HUES48 (cell line): ENCODE results near the gene NAPEPLD.
"Not testable (repeated sequence)": the region's sequence is repeated elsewhere in the genome, so short reads cannot be mapped to it uniquely, and the experiment has no call there.

Experiments
- H3K27ac ChIP-seq: one replicate; pipeline ENCODE4 v1.7.0; 2013; ENCODE audit warnings: low read depth, low read length, inconsistent platforms
- H3K27me3 ChIP-seq: 2 replicates; pipeline ENCODE4 v1.6.1; 2013; ENCODE audit warnings: mild to moderate bottlenecking, low read length; ENCODE audit not compliant: control insufficient read depth, insufficient read depth
- H3K36me3 ChIP-seq: 2 replicates; pipeline ENCODE4 v1.6.1; 2013; ENCODE audit warnings: low read length; ENCODE audit not compliant: control insufficient read depth, insufficient read depth
- H3K4me1 ChIP-seq: 2 replicates; pipeline ENCODE4 v1.6.1; 2013; ENCODE audit warnings: mild to moderate bottlenecking, low read length; ENCODE audit not compliant: control insufficient read depth, insufficient read depth
- H3K4me3 ChIP-seq: 2 replicates; pipeline ENCODE4 v1.5.1; 2013; ENCODE audit warnings: mild to moderate bottlenecking, low read depth, low read length
- H3K9ac ChIP-seq: 2 replicates; pipeline ENCODE4 v1.6.1; 2013; ENCODE audit warnings: mild to moderate bottlenecking, low read depth, low read length, moderate library complexity
- H3K9me3 ChIP-seq: 2 replicates; pipeline ENCODE4 v1.6.1; 2013; ENCODE audit warnings: low read length; ENCODE audit not compliant: control insufficient read depth, insufficient read depth

NAPEPLD gene

GRCh38 chr7:103101543-103101942 is 47.4 kb downstream of the NAPEPLD start:
- Histone ChIP-seq H3K27ac (no peak overlapping the region), H3K9me3 (no peaks in the 10 kb centered on the region), H3K4me1 (peaks cover 8% of the 10 kb centered on the region), H3K9ac (no peak overlapping the region), H3K4me3 (no peak overlapping the region), H3K36me3 (peaks cover 28% of the 10 kb centered on the region), H3K27me3 (no peaks in the 10 kb centered on the region)

- no peaks in the 10 kb centered on the region for H3K27me3 ChIP-seq
- H3K9ac ChIP-seq = no peak overlapping the region
Measured at GRCh38 chr7:103100348-103100747, 48.6 kb downstream of the NAPEPLD start.

GRCh38 chr7:103097041-103097440 is 51.9 kb downstream of the NAPEPLD start:
- no peak overlapping the region for H3K4me3 ChIP-seq
- H3K36me3 ChIP-seq = peaks cover 49% of the 10 kb centered on the region
- no peaks in the 10 kb centered on the region for H3K4me1 ChIP-seq
- no peak overlapping the region for H3K9ac ChIP-seq
- H3K27ac ChIP-seq = no peak overlapping the region
- H3K27me3 ChIP-seq = no peaks in the 10 kb centered on the region
- no peaks in the 10 kb centered on the region for H3K9me3 ChIP-seq

More at GRCh38 chr7:103100348-103100747, 48.6 kb downstream of the NAPEPLD start:
- H3K4me1 ChIP-seq = no peaks in the 10 kb centered on the region
- H3K36me3 ChIP-seq = peaks cover 32% of the 10 kb centered on the region
- H3K9me3 ChIP-seq = no peaks in the 10 kb centered on the region
- no peak overlapping the region for H3K4me3 ChIP-seq
- no peak overlapping the region for H3K27ac ChIP-seq

GRCh38 chr7:103095558-103095957 is 53.3 kb downstream of the NAPEPLD start:
- H3K36me3 ChIP-seq = peaks cover 47% of the 10 kb centered on the region
- H3K4me3 ChIP-seq = not testable (repeated sequence)

GRCh38 chr7:103094102-103094501 is 54.8 kb downstream of the NAPEPLD start:
- Histone ChIP-seq H3K27me3 (no peaks in the 10 kb centered on the region), H3K4me1 (no peaks in the 10 kb centered on the region), H3K4me3 (no peak overlapping the region), H3K27ac (no peak overlapping the region), H3K36me3 (peaks cover 57% of the 10 kb centered on the region), H3K9ac (no peak overlapping the region), H3K9me3 (no peaks in the 10 kb centered on the region)

More at GRCh38 chr7:103095558-103095957, 53.3 kb downstream of the NAPEPLD start:
- not testable (repeated sequence) for H3K4me1 ChIP-seq, H3K9me3 ChIP-seq, H3K9ac ChIP-seq, H3K27me3 ChIP-seq, H3K27ac ChIP-seq

- H3K9ac ChIP-seq = no peak overlapping the region
- H3K4me3 ChIP-seq = no peak overlapping the region
- H3K27me3 ChIP-seq = no peaks in the 10 kb centered on the region
- H3K36me3 ChIP-seq = peaks cover 64% of the 10 kb centered on the region
- no peaks in the 10 kb centered on the region for H3K9me3 ChIP-seq
- H3K27ac ChIP-seq = no peak overlapping the region
- no peaks in the 10 kb centered on the region for H3K4me1 ChIP-seq
Measured at GRCh38 chr7:103093429-103093828, 55.5 kb downstream of the NAPEPLD start.

- not testable (repeated sequence) for H3K27ac ChIP-seq, H3K4me1 ChIP-seq, H3K9me3 ChIP-seq, H3K4me3 ChIP-seq, H3K9ac ChIP-seq, H3K27me3 ChIP-seq
- peaks cover 68% of the 10 kb centered on the region for H3K36me3 ChIP-seq
Measured at GRCh38 chr7:103092321-103092720, 56.6 kb downstream of the NAPEPLD start.

- Histone ChIP-seq H3K27me3 (no peaks in the 10 kb centered on the region), H3K27ac (no peak overlapping the region), H3K4me1 (peaks cover 14% of the 10 kb centered on the region), H3K36me3 (peaks cover 47% of the 10 kb centered on the region), H3K9me3 (no peaks in the 10 kb centered on the region), H3K9ac (no peak overlapping the region), H3K4me3 (no peak overlapping the region)
Measured at GRCh38 chr7:103083210-103083609, 65.7 kb downstream of the NAPEPLD start.

GRCh38 chr7:103082497-103082896 is 66.4 kb downstream of the NAPEPLD start:
- Histone ChIP-seq H3K9ac (no peak overlapping the region; the same call in 1 of the 2 replicates), H3K9me3 (no peaks in the 10 kb centered on the region), H3K27ac (no peak overlapping the region), H3K4me3 (no peak overlapping the region), H3K27me3 (no peaks in the 10 kb centered on the region), H3K36me3 (peaks cover 40% of the 10 kb centered on the region), H3K4me1 (peaks cover 14% of the 10 kb centered on the region)

GRCh38 chr7:103080923-103081322 is 68.0 kb downstream of the NAPEPLD start:
- Histone ChIP-seq H3K4me3 (no peak overlapping the region), H3K9me3 (no peaks in the 10 kb centered on the region), H3K4me1 (peaks cover 14% of the 10 kb centered on the region), H3K36me3 (peaks cover 32% of the 10 kb centered on the region), H3K27me3 (no peaks in the 10 kb centered on the region), H3K27ac (no peak overlapping the region), H3K9ac (no peak overlapping the region)

- Histone ChIP-seq H3K4me3 (no peak overlapping the region), H3K9ac (no peak overlapping the region), H3K36me3 (peaks cover 22% of the 10 kb centered on the region)
Measured at GRCh38 chr7:103079836-103080235, 69.1 kb downstream of the NAPEPLD start.

GRCh38 chr7:103078226-103078625 is 70.7 kb downstream of the NAPEPLD start:
- not testable (repeated sequence) for H3K9me3 ChIP-seq, H3K36me3 ChIP-seq

More at GRCh38 chr7:103079836-103080235, 69.1 kb downstream of the NAPEPLD start:
- Histone ChIP-seq H3K4me1 (peaks cover 14% of the 10 kb centered on the region), H3K9me3 (no peaks in the 10 kb centered on the region), H3K27me3 (no peaks in the 10 kb centered on the region), H3K27ac (no peak overlapping the region)

More at GRCh38 chr7:103078226-103078625, 70.7 kb downstream of the NAPEPLD start:
- not testable (repeated sequence) for H3K27ac ChIP-seq, H3K4me3 ChIP-seq, H3K27me3 ChIP-seq, H3K9ac ChIP-seq
- peaks cover 20% of the 10 kb centered on the region for H3K4me1 ChIP-seq
